ENCODE data around the gene TACSTD2.

DNA sequence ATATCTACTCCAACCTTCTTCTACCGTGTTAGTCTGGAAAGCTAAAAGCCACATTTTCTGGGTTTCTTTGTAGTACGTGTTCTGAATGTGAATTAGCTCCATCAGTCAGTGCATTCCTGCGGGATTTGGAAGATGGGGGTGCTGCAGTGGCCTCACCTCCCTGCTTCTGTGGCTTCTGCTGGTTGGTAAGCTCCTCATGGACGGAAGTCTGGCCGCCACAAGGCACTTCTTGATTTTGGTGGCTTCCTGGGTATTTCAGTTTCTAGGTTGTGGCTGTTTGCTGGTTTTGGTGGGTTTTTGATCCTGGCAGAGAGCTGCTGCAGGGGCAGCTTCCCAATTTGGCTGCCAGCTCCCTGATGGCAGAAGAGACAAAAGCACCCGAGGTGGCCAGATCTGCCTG lies 20.9 kb upstream of the TACSTD2 start:
- TF ChIP-seq, protein P1, sequence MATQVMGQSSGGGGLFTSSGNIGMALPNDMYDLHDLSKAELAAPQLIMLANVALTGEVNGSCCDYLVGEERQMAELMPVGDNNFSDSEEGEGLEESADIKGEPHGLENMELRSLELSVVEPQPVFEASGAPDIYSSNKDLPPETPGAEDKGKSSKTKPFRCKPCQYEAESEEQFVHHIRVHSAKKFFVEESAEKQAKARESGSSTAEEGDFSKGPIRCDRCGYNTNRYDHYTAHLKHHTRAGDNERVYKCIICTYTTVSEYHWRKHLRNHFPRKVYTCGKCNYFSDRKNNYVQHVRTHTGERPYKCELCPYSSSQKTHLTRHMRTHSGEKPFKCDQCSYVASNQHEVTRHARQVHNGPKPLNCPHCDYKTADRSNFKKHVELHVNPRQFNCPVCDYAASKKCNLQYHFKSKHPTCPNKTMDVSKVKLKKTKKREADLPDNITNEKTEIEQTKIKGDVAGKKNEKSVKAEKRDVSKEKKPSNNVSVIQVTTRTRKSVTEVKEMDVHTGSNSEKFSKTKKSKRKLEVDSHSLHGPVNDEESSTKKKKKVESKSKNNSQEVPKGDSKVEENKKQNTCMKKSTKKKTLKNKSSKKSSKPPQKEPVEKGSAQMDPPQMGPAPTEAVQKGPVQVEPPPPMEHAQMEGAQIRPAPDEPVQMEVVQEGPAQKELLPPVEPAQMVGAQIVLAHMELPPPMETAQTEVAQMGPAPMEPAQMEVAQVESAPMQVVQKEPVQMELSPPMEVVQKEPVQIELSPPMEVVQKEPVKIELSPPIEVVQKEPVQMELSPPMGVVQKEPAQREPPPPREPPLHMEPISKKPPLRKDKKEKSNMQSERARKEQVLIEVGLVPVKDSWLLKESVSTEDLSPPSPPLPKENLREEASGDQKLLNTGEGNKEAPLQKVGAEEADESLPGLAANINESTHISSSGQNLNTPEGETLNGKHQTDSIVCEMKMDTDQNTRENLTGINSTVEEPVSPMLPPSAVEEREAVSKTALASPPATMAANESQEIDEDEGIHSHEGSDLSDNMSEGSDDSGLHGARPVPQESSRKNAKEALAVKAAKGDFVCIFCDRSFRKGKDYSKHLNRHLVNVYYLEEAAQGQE (IDR thresholded peaks at IDR 0.05; ENCODE audit: low read depth): no peak
- TF ChIP-seq, protein P2, sequence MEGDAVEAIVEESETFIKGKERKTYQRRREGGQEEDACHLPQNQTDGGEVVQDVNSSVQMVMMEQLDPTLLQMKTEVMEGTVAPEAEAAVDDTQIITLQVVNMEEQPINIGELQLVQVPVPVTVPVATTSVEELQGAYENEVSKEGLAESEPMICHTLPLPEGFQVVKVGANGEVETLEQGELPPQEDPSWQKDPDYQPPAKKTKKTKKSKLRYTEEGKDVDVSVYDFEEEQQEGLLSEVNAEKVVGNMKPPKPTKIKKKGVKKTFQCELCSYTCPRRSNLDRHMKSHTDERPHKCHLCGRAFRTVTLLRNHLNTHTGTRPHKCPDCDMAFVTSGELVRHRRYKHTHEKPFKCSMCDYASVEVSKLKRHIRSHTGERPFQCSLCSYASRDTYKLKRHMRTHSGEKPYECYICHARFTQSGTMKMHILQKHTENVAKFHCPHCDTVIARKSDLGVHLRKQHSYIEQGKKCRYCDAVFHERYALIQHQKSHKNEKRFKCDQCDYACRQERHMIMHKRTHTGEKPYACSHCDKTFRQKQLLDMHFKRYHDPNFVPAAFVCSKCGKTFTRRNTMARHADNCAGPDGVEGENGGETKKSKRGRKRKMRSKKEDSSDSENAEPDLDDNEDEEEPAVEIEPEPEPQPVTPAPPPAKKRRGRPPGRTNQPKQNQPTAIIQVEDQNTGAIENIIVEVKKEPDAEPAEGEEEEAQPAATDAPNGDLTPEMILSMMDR (IDR thresholded peaks at IDR 0.05 in 2 of 3, conservative IDR thresholded peaks at IDR 0.05 in 1 of 3; ENCODE audit: borderline replicate concordance in 1 of 3, insufficient read depth in 1 of 3, low read depth in 2 of 3, low read length in 2 of 3): no peak
- TF ChIP-seq SP1 (IDR thresholded peaks at IDR 0.05; ENCODE audit: low read depth): no peak
- TF ChIP-seq POLR2A (IDR thresholded peaks at IDR 0.05; ENCODE audit: borderline replicate concordance, extremely low read depth, insufficient read depth, insufficient read length): no peak
- TF ChIP-seq RAD21 (IDR thresholded peaks at IDR 0.05; ENCODE audit: low read depth): no peak
- no peak for TF ChIP-seq EZH2phosphoT487 (IDR thresholded peaks at IDR 0.05; ENCODE audit: borderline replicate concordance)
- TF ChIP-seq YY1 (IDR thresholded peaks at IDR 0.05; ENCODE audit: extremely low read depth, insufficient replicate concordance, low read depth, low read length): no peak
- TF ChIP-seq SIN3A (IDR thresholded peaks at IDR 0.05; ENCODE audit: low read depth): no peak
- TF ChIP-seq, protein P3, sequence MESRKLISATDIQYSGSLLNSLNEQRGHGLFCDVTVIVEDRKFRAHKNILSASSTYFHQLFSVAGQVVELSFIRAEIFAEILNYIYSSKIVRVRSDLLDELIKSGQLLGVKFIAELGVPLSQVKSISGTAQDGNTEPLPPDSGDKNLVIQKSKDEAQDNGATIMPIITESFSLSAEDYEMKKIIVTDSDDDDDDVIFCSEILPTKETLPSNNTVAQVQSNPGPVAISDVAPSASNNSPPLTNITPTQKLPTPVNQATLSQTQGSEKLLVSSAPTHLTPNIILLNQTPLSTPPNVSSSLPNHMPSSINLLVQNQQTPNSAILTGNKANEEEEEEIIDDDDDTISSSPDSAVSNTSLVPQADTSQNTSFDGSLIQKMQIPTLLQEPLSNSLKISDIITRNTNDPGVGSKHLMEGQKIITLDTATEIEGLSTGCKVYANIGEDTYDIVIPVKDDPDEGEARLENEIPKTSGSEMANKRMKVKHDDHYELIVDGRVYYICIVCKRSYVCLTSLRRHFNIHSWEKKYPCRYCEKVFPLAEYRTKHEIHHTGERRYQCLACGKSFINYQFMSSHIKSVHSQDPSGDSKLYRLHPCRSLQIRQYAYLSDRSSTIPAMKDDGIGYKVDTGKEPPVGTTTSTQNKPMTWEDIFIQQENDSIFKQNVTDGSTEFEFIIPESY (IDR thresholded peaks at IDR 0.05; ENCODE audit: extremely low read depth, insufficient replicate concordance, low read length): no peak
- no peak for TF ChIP-seq EZH2 (IDR thresholded peaks at IDR 0.05)
- no peak for TF ChIP-seq JUND (IDR thresholded peaks at IDR 0.05)
- TF ChIP-seq, protein P4, sequence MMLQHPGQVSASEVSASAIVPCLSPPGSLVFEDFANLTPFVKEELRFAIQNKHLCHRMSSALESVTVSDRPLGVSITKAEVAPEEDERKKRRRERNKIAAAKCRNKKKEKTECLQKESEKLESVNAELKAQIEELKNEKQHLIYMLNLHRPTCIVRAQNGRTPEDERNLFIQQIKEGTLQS (IDR thresholded peaks at IDR 0.05): no peak
